H1 (cell line): ENCODE results near the gene DEAF1. TPM values are rescaled to one million over a fixed set of nuclear protein-coding genes. Genes with fewer than 3 reads are reported as not detected.

Source experiments
- SIRT6 ChIP-seq: IDR thresholded peaks from one replicate; pipeline ENCODE4 v1.7.1; 2012; ENCODE audit warnings: low read length, inconsistent platforms
- polyA plus RNA-seq, 7 experiments: library from polyadenylated mRNA; depleted of rRNA in 3 of 7; stranded (reverse) in 5 of 7; unstranded in 2 of 7; fragments of >200 nt in 5 of 7; fragments of 200-250 nt in 2 of 7; gene quantifications; 1 replicate in 5 of 7; 2 replicates in 1 of 7; 4 replicates in 1 of 7; pipeline versions ENCODE4 v1.2.1 to v1.2.3, GENCODE V29; 2011 to 2013; ENCODE audit warnings: missing spikeins in 2 of 7, mixed read lengths in 2 of 7
- total RNA-seq: library from RNA; stranded (reverse); fragmentation: NEBNext Ultra II Directional; extraction: Animal tissue kit (Norgen Biotek cat#: 25700); gene quantifications from 2 replicates; pipeline ENCODE4 v1.2.1, GENCODE V29; 2021

Gene DEAF1
- total and polyA plus RNA-seq, 2 of the 8 experiments (the other 6 are each of a cell fraction or from before 2014, with no cell fraction given): 47.3 to 58.4 TPM

DNA sequence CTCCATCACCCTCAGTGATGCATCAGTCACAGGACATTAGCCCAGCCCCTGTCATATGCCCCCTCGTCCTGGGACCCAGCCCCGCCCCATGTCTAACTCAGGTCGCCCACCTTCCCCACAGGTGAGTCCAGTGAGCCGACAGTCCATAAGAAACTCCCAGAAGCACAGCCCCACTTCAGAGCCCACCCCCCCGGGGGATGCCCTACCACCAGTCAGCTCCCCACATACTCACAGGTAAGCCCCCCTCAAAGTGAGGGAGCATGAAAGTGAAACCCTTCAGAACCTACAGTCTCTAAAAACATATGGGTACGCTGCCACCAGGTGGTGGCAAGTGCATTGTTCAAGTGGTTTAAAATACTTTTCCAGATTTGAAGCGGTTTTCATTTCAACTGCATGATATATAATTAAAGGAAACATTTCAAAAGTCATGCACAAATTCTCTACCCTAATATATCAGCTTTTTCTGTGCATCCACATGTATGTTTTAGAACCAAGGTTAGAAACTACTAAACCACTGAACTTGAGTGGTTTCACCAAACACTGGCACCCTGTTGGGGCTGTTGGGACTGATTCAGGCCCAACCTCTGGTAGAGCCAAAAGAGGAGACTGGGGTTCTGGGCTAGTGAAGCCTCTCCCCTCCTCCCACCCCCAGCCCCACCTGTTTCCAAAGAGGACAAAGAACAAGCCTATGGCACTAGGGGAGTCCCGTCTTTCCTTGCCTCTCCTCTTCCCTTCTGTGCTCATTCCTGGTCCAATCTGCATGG lies 28.3 kb upstream of the DEAF1 start (continued):
- no peak for TF ChIP-seq SIRT6
